Activated CD8-positive, alpha-beta memory T cell treated with anti-CD3 and anti-CD28 coated beads, Interleukin-2, amount 50 U/mL, for 1 hour (primary cell): ENCODE results near the gene DDX59.
"Not testable (repeated sequence)": the region's sequence is repeated elsewhere in the genome, so short reads cannot be mapped to it uniquely, and the experiment has no call there.

Experiments
- DNase-seq: peaks from one replicate; pipeline ENCODE4 v3.0.0-alpha.2; 2020; ENCODE audit errors: extremely low read depth

Gene DDX59

GRCh38 chr1:200670242-200671118 lies 773 bp upstream of the DDX59 start:
- no peak for DNase-seq

GRCh38 chr1:200668514-200669313 lies 993 bp downstream of the DDX59 start:
- no peak for DNase-seq

DNA sequence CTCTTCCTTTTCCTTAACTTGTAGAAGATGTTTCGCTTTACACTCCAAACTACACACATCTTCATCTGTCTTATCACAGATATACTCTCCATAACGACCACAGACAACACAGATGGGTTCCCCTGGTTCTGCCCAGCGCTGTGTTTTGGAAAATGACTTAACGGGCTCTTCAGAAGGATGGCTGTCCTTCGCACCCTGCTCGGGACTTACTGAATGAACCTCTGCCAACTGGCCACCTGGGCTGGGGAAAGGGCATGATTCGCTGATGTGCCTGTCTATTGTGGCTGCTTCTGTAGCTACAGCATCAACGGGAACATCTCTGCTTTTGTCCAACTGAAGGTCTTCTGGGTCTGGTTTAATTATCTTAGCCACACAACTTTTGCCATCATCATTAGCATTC lies 3.4 kb downstream of the DDX59 start:
- no peak for DNase-seq

DNA sequence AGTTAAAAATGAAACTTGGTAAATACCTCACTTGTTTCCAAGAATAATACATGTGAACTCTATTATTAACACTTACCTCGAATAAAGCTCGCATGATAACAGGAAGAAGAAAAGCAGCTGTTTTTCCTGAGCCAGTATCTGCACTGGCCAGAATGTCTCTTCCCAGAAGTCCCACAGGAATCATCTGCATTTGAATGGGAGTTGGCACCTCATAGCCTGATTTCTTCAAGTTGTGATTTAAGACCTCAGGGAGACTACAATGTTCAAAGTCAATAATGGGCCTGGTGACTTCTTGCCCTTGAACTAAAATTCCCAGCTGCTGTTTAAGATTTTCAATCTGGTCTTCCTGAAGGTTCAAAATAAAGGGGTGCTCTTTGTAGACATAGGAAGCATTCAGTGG lies 3.8 kb downstream of the DDX59 start:
- no peak for DNase-seq

DNA sequence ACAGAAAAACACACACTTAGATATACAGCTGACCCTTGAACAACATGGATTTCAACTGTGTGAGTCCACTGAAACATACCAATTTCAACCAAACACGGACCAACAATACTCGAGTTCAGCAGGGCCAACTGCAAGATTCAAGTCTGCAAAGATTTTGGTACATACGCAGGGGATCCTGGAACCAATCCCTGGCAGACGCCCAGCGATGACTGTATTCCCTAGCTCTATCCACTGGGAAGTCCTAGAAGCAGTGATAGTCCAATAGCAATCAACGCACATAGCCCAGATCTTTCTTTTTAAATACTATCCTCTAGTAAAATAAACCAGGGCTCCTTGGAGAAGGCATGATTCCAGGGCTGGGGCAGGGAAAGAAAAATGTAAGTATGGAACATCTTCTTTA lies 9.0 kb downstream of the DDX59 start:
- DNase-seq = no peak

GRCh38 chr1:200659269-200659668 lies 10.4 kb downstream of the DDX59 start:
- DNase-seq = no peak

- no peak for DNase-seq
Observed at GRCh38 chr1:200658037-200658818, 11.5 kb downstream of the DDX59 start.

GRCh38 chr1:200654660-200655059 lies 15.0 kb downstream of the DDX59 start:
- DNase-seq = no peak

DNA sequence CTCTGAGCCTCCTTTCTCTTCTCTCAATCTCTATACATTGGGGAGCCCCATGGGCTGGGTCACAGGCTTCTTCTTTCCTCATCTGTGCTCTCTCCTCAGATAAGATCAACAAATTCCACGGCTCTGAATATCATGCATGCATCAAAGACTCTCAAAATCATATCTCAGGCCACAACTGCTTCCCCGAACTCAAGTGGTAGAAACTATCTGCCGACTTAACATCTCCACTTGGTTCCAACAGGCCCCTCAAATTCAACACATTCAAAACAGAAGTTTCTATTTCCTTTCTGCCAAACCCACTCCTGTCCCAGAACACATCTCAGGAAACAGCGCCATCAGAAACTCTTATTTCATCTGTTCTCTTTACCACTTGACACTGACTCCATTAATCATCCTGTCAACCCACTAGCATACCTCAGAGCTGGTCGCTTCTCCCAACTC lies 16.7 kb downstream of the DDX59 start:
- DNase-seq = no peak

DNA sequence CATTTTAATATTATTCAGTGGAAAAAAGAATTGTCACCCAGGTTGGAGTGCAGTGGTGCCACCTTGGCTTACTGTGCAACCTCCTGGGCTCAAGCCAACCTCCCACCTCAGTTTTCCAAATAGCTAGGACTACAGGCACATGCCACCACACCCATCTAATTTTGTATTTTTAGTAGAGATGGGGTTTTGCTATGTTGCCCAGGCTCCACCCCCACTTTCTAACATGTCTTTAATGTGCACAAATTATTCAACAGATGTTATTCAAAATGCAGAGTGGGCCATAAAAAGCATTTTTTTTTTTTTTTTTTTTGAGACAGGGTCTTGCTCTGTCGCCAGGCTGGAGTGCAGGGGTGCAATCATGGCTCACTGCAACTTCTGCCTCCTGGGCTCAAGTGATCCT lies 17.3 kb downstream of the DDX59 start:
- no peak for DNase-seq

DNA sequence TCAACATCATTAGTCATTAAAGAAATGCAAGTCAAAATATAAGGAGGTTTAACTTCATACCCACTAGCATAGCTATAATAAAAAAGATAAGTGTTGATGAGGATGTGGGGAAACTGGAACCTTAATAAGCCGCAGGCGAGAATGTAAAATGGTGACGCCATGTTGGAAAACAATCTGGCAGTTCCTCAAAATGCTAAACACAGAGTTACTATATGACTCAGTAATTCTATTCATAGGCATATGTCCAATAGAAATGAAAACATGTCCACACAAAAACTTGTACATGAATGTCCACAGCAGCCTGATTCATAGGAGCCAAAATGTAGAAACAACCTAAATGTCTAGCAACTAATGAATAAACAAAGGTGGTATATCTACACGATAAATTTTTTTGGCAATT lies 23.2 kb downstream of the DDX59 start:
- DNase-seq = no peak

DNA sequence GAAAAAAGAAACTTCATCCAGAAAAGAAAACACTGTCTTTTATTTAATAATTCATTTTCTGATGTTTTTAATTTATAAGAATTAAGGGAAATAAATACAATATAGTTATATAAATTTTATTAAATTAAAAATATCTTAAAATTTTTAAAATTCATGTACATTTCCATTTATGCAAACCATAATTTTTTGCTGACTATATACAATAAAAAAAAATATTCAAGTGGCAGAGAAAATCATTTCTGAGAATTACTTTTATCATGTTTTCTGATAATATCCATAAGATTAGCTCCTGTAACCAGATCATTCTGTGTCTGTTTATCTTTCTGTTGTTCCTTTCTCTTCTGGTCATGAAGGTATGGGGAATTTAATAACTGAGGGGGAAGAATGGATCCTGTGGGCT lies 25.7 kb downstream of the DDX59 start:
- no peak for DNase-seq

DNA sequence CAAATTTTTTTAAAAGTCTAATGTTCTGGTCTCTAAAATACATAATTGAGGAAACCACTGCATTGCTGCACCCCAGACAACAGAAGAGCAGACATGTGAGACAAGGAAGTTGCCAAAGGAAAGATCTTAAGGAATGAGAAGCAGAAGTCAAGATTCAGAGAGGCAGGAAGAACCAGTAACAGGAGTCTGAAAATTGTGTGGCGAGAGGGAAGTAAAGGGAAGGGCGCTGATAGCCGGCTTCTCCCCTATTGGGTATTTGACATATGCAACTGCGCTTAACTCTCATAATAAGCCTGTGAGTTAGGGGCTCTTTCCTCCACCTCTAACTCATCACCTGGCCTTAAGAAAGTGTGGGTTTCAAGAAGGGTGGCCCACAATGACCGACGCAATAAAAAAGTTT lies 27.2 kb downstream of the DDX59 start:
- DNase-seq = no peak

- DNase-seq = no peak
Observed at GRCh38 chr1:200640963-200641401, 28.7 kb downstream of the DDX59 start.

- DNase-seq = no peak
Observed at GRCh38 chr1:200640373-200640962, 29.2 kb downstream of the DDX59 start.

DNA sequence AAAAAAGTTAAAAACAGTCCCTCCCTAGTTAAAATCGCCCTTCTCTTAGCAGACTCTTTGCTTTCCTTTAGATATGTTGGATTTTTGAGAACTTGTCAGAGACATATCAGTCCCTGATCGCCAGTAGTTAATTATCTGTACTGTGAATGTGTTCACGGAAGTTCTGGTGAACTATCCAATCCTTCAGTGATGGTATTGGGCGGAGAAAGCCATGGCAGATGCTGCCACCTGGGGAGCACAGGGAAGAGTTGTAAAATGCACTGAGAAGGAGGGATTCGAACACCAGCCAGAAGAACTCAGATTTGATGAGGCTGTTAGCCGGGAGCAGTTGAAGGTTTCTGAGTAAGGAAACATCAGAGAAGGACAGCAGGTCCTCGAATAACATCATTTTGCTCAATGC lies 31.6 kb downstream of the DDX59 start:
- no peak for DNase-seq

GRCh38 chr1:200636681-200637080 lies 33.0 kb downstream of the DDX59 start:
- no peak for DNase-seq

DNA sequence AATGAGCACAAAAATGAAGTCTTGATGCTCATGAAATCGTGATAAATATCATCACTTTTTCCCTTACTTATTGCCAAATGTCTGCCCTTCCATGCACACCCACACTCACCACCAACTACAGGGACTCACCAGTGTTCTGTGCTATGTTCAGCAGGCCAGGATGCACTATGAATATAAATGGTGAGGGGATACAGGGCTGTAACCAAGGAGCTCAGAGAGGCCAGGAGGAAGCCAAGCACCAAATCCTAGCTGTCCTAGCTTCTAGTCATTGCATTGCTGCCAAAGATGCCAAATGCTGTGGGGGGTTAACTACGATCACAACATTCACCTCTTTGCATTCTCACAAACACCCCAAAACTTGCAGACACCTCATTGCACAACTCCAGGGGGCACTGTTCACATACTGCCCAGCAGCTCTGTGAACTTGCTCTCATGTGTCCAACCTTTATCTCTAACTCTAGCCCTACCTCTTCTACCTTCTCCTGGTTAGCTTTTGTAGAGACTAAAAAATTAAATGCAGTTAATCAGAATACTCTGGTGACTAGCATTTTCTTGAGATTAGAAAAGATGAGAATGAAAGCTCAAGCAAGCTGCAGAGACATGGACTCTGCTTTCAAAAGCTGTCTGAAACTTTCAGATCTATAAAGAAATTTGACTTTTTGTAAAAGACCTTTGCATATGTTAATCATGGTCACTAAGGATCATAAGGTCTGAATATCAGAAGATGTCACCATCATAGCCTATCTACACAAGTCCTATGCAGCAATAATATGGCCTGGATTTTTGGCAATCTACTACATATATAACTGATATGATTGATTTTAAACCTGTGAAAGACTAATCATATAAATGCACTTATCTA lies 35.2 kb downstream of the DDX59 start:
- no peak for DNase-seq

DNA sequence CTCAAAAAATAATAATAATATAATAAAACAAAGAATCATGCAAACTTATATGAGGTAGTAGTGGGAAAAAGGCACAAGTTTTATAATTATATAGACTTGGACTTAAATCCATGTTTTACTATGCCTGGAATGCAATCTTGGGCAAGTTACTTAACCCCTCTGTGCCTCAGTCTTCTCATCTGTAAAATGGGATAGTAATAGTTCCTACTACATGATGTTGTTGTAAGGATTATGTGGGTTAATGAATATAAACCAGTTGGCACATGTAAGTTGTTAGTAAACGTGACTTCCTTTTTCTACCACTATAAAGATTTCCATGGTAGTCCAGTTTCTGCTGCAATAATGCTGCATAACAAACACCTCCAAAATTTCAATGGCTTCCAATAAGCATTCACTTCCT lies 38.3 kb downstream of the DDX59 start:
- DNase-seq = no peak

GRCh38 chr1:200630515-200630899 lies 39.2 kb downstream of the DDX59 start:
- not testable (repeated sequence) for DNase-seq
